ENCODE data around the gene LRRC36. TPM values are rescaled to one million over a fixed set of nuclear protein-coding genes. Genes with fewer than 3 reads are reported as not detected.

Gene LRRC36
- total and polyA plus RNA-seq, 2 of the 13 experiments (the other 11 are each of a cell fraction or from before 2014, with no cell fraction given) = 0.12 to 0.15 TPM

DNA sequence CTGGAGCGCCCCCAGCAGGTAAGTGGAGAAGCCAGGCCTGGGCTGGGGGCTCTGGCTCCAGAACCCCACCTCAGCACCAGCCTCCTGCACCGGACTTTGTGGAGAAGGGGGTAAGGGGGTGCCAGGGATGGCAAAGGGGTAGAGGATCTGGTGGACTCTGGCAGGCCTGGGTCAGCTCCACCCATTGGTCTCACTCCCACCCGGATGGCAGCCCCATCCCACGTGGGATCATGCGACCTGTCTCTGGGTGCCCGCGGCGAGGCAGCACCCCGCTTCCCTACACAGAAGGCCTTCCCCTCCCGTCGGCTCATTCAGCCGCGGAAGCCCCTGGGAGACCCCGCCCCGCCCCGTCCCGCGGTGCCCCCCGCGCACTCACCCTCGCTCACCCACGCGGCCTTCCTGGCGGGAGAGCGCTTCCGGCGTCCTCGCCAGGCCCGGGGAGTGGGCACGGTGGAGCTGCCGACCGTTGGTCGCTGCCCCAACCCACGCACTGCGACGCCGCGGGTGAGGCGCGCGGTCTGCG, 47.8 kb upstream of the LRRC36 start (continued):
- TF ChIP-seq, protein P1, sequence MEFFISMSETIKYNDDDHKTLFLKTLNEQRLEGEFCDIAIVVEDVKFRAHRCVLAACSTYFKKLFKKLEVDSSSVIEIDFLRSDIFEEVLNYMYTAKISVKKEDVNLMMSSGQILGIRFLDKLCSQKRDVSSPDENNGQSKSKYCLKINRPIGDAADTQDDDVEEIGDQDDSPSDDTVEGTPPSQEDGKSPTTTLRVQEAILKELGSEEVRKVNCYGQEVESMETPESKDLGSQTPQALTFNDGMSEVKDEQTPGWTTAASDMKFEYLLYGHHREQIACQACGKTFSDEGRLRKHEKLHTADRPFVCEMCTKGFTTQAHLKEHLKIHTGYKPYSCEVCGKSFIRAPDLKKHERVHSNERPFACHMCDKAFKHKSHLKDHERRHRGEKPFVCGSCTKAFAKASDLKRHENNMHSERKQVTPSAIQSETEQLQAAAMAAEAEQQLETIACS (CRISPR knock-in tag; IDR thresholded peaks at IDR 0.05) = no peak; the same call in 1 of the 2 replicates
- TF ChIP-seq, protein P2, sequence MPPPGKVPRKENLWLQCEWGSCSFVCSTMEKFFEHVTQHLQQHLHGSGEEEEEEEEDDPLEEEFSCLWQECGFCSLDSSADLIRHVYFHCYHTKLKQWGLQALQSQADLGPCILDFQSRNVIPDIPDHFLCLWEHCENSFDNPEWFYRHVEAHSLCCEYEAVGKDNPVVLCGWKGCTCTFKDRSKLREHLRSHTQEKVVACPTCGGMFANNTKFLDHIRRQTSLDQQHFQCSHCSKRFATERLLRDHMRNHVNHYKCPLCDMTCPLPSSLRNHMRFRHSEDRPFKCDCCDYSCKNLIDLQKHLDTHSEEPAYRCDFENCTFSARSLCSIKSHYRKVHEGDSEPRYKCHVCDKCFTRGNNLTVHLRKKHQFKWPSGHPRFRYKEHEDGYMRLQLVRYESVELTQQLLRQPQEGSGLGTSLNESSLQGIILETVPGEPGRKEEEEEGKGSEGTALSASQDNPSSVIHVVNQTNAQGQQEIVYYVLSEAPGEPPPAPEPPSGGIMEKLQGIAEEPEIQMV (CRISPR knock-in tag; IDR thresholded peaks at IDR 0.05; ENCODE audit: low read depth) = no peak
- TF ChIP-seq CEBPG (CRISPR knock-in tag; IDR thresholded peaks at IDR 0.05) = no peak
- peak; percentile 35; the same call in 1 of the 2 replicates for TF ChIP-seq SMAD3 (CRISPR knock-in tag; IDR thresholded peaks at IDR 0.05)
- no peak for TF ChIP-seq MAFK (conservative IDR thresholded peaks at IDR 0.05 in 1 of 2, IDR thresholded peaks at IDR 0.05 in 1 of 2; ENCODE audit: low read length in 2 of 2)
- 0 out of 2 replicates have a peak, but pooled peaks have one; percentile 35 for TF ChIP-seq CBX5 (CRISPR knock-in tag; IDR thresholded peaks at IDR 0.05; ENCODE audit: borderline replicate concordance)
- TF ChIP-seq ZNF124 (CRISPR knock-in tag; IDR thresholded peaks at IDR 0.05) = no peak
- TF ChIP-seq JARID2 (CRISPR knock-in tag; IDR thresholded peaks at IDR 0.05; ENCODE audit: insufficient replicate concordance) = peak; percentile 25
- peak; percentile 47; the same call in 2 of the 3 replicates for TF ChIP-seq MXI1 (IDR thresholded peaks at IDR 0.05; ENCODE audit: borderline replicate concordance, low read depth, low read length)
- peak; percentile 54; the same call in 1 of the 2 replicates for TF ChIP-seq ZNF335 (CRISPR knock-in tag; IDR thresholded peaks at IDR 0.05)
- TF ChIP-seq, protein P3, sequence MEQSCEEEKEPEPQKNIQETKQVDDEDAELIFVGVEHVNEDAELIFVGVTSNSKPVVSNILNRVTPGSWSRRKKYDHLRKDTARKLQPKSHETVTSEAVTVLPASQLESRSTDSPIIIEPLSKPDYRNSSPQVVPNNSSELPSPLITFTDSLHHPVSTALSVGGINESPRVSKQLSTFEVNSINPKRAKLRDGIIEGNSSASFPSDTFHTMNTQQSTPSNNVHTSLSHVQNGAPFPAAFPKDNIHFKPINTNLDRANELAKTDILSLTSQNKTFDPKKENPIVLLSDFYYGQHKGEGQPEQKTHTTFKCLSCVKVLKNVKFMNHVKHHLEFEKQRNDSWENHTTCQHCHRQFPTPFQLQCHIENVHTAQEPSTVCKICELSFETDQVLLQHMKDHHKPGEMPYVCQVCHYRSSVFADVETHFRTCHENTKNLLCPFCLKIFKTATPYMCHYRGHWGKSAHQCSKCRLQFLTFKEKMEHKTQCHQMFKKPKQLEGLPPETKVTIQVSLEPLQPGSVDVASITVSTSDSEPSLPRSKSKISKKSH (CRISPR knock-in tag; IDR thresholded peaks at IDR 0.05; ENCODE audit: borderline replicate concordance) = peak; percentile 25; the same call in 1 of the 2 replicates
- peak; percentile 72 for TF ChIP-seq SRSF1 (optimal IDR thresholded peaks at IDR 0.05; ENCODE audit: low read depth, low read length)
- TF ChIP-seq ZNF20 (CRISPR knock-in tag; IDR thresholded peaks at IDR 0.05) = no peak
- TF ChIP-seq XBP1 (CRISPR knock-in tag; IDR thresholded peaks at IDR 0.05) = peak; percentile 48; the same call in 1 of the 2 replicates
- TF ChIP-seq, protein P4, sequence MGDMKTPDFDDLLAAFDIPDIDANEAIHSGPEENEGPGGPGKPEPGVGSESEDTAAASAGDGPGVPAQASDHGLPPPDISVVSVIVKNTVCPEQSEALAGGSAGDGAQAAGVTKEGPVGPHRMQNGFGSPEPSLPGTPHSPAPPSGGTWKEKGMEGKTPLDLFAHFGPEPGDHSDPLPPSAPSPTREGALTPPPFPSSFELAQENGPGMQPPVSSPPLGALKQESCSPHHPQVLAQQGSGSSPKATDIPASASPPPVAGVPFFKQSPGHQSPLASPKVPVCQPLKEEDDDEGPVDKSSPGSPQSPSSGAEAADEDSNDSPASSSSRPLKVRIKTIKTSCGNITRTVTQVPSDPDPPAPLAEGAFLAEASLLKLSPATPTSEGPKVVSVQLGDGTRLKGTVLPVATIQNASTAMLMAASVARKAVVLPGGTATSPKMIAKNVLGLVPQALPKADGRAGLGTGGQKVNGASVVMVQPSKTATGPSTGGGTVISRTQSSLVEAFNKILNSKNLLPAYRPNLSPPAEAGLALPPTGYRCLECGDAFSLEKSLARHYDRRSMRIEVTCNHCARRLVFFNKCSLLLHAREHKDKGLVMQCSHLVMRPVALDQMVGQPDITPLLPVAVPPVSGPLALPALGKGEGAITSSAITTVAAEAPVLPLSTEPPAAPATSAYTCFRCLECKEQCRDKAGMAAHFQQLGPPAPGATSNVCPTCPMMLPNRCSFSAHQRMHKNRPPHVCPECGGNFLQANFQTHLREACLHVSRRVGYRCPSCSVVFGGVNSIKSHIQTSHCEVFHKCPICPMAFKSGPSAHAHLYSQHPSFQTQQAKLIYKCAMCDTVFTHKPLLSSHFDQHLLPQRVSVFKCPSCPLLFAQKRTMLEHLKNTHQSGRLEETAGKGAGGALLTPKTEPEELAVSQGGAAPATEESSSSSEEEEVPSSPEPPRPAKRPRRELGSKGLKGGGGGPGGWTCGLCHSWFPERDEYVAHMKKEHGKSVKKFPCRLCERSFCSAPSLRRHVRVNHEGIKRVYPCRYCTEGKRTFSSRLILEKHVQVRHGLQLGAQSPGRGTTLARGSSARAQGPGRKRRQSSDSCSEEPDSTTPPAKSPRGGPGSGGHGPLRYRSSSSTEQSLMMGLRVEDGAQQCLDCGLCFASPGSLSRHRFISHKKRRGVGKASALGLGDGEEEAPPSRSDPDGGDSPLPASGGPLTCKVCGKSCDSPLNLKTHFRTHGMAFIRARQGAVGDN (CRISPR knock-in tag; IDR thresholded peaks at IDR 0.05) = peak; percentile 95
- TF ChIP-seq ZFYVE20 (CRISPR knock-in tag; IDR thresholded peaks at IDR 0.05; ENCODE audit: borderline replicate concordance, low read depth) = no peak
- 0 out of 2 replicates have a peak, but pooled peaks have one; percentile 34 for TF ChIP-seq TSC22D2 (CRISPR knock-in tag; IDR thresholded peaks at IDR 0.05; ENCODE audit: borderline replicate concordance)
- TF ChIP-seq ZNF709 (CRISPR knock-in tag; IDR thresholded peaks at IDR 0.05) = peak; percentile 32; the same call in 1 of the 2 replicates
- 0 out of 2 replicates have a peak, but pooled peaks have one; percentile 22 for TF ChIP-seq MAF1 (CRISPR knock-in tag; IDR thresholded peaks at IDR 0.05; ENCODE audit: borderline replicate concordance)
- TF ChIP-seq ZFY (CRISPR knock-in tag; IDR thresholded peaks at IDR 0.05) = peak; percentile 92
